Thyroid gland (tissue), 4 donors: Measurements from ENCODE around the gene TTC8.

Experiments
- CTCF ChIP-seq, 6 experiments: fragments of 200-600 bp in 3 of 6; fragments of 450-650 bp in 3 of 6; sonication (generic) in 3 of 6; IDR thresholded peaks; one replicate each; pipeline ENCODE4 v1.5.1; 2016 to 2019; ENCODE audit warnings: antibody characterized with exemption in 6 of 6, mild to moderate bottlenecking in 2 of 6, inconsistent platforms in 1 of 6, moderate library complexity in 1 of 6
- POLR2A ChIP-seq, 2 donors: fragments of 450-650 bp; IDR thresholded peaks; one replicate each; pipeline ENCODE4 v1.6.1; 2017; ENCODE audit warnings: antibody characterized with exemption in 2 of 2, mild to moderate bottlenecking in 2 of 2, moderate library complexity in 1 of 2

DNA sequence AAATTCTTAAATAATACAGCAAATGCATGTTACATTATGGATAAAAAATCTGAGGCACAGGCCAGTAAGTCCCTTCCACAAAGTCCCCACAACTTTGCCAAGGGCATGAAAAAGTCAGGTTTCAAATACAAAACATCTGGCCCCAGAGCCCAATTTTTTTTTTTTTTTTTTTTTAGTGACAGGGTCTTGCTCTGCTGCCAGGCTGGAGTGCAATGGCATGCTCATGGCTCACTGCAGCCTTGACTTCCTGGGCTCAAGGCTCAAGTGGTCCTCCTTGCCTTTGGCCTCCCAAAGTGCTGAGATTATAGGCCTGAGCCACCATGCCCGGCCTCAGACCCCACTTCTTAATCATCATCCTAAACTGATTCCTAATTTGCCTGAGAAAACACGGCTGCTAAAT lies 3.1 kb upstream of the TTC8 start:
- no peak for TF ChIP-seq CTCF (IDR thresholded peaks at IDR 0.05)
- no peak for TF ChIP-seq POLR2A (IDR thresholded peaks at IDR 0.05)
